PFSK-1 (cell line): Measurements from ENCODE around the gene DIPK1B.

ENCODE experiments used
- FOXP2 ChIP-seq: optimal IDR thresholded peaks from 2 replicates; pipeline ENCODE3; 2011; ENCODE audit warnings: borderline replicate concordance, control low read depth, inconsistent platforms; ENCODE audit not compliant: insufficient read depth; ENCODE audit errors: extremely low read length, extremely low read depth
- REST ChIP-seq, 2 experiments: IDR thresholded peaks; 2 replicates each; pipeline versions ENCODE4 v1.6.1 to v1.8.0; 2011 to 2012; ENCODE audit warnings: low read depth in 2 of 2, low read length in 2 of 2, control low read depth in 1 of 2, inconsistent platforms in 1 of 2, mild to moderate bottlenecking in 1 of 2, moderate library complexity in 1 of 2; ENCODE audit not compliant: insufficient read depth in 1 of 2
- SIN3A ChIP-seq: IDR thresholded peaks from 2 replicates; pipeline ENCODE4 v1.6.1; 2012; ENCODE audit warnings: mild to moderate bottlenecking, low read length, moderate library complexity, borderline replicate concordance; ENCODE audit not compliant: insufficient read depth
- TAF1 ChIP-seq: IDR thresholded peaks from 2 replicates; pipeline ENCODE4 v1.6.1; 2012; ENCODE audit warnings: low read length, control low read depth, borderline replicate concordance; ENCODE audit not compliant: insufficient read depth

DNA sequence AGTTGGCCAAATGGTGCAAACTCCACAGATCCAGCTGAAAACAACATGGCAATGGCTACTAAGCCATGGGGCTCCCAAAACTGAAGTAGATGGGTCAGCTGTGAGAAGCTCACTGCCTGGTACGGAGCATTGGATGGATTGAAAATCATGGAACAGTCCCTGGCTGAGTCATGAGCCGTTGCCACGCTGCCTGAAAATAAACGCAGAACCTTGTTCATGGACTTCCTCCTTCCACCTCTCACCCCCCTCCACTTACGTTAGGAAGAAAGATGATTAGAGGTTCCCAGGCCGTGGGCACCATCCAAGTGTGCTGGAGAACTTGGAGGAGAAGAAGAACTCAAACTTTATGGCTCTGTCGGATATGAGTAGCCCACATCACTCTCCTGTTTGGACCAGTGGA, 6.8 kb upstream of the DIPK1B start:
- TF ChIP-seq REST (IDR thresholded peaks at IDR 0.05; ENCODE audit: insufficient read depth in 1 of 2, low read depth in 2 of 2, low read length in 2 of 2) (no peak), TAF1 (no peak), SIN3A (no peak), FOXP2 (no peak)
